ENCODE results near the gene MCHR1. TPM values are rescaled to one million over a fixed set of nuclear protein-coding genes. Genes with fewer than 3 reads are reported as not detected.

The MCHR1 gene
- polyA plus RNA-seq, 1 donor from 2014 or later: 2.6 TPM

- TF ChIP-seq CTCF (IDR thresholded peaks at IDR 0.05; ENCODE audit: poor library complexity, severe bottlenecking) (no peak), TAF1 (IDR thresholded peaks at IDR 0.05; ENCODE audit: low read depth) (no peak)
Measured at GRCh38 chr22:40631925-40632324, 47.4 kb upstream of the MCHR1 start (continued).

GRCh38 chr22:40633036-40633435 lies 46.2 kb upstream of the MCHR1 start:
- Histone ChIP-seq H3K9ac (ENCODE audit: low read length) (no peak overlapping the region), H3K36me3 (ENCODE audit: insufficient read depth, low read length) (no peaks in the 10 kb centered on the region)

GRCh38 chr22:40634119-40634903 lies 45.0 kb upstream of the MCHR1 start:
- TF ChIP-seq SMC3 (conservative IDR thresholded peaks at IDR 0.05; ENCODE audit: poor library complexity) (no peak), CTCF (IDR thresholded peaks at IDR 0.05; ENCODE audit: poor library complexity, severe bottlenecking) (no peak), MXI1 (conservative IDR thresholded peaks at IDR 0.05; ENCODE audit: poor library complexity, severe bottlenecking) (no peak), POLR2AphosphoS5 (IDR thresholded peaks at IDR 0.05) (no peak), RAD21 (conservative IDR thresholded peaks at IDR 0.05) (no peak), EP300 (conservative IDR thresholded peaks at IDR 0.05; ENCODE audit: poor library complexity, severe bottlenecking) (no peak)

More at GRCh38 chr22:40633036-40633435, 46.2 kb upstream of the MCHR1 start:
- Histone ChIP-seq H3K79me2 (replicated peaks; ENCODE audit: insufficient read depth, low read length) (peaks cover 72% of the 10 kb centered on the region), H3F3A (ENCODE audit: insufficient read depth, low read length, poor library complexity, severe bottlenecking) (no peaks in the 10 kb centered on the region), H3K4me3 (ENCODE audit: low read length) (no peak overlapping the region), H3K27me3 (ENCODE audit: insufficient read depth, low read depth, low read length) (no peaks in the 10 kb centered on the region), H3K27ac (ENCODE audit: low read length) (no peak overlapping the region), H3K9me2 (ENCODE audit: insufficient read depth, low read length) (no peaks in the 10 kb centered on the region), H3K4me2 (ENCODE audit: low read length) (no peak overlapping the region), H3K9me3 (ENCODE audit: low read length) (no peaks in the 10 kb centered on the region), H2AFZ (ENCODE audit: low read depth, low read length) (no peak overlapping the region), H4K20me1 (ENCODE audit: insufficient read depth) (no peaks in the 10 kb centered on the region)
- TF ChIP-seq SMC3 (conservative IDR thresholded peaks at IDR 0.05; ENCODE audit: poor library complexity): no peak
- no peak for TF ChIP-seq EZH2 (IDR thresholded peaks at IDR 0.05; ENCODE audit: borderline replicate concordance, insufficient read depth, low read length, poor library complexity, severe bottlenecking)

More at GRCh38 chr22:40634119-40634903, 45.0 kb upstream of the MCHR1 start:
- Histone ChIP-seq H3K9ac (ENCODE audit: low read length) (no peak overlapping the region), H2AFZ (ENCODE audit: low read depth, low read length) (no peak overlapping the region), H4K20me1 (ENCODE audit: insufficient read depth) (no peaks in the 10 kb centered on the region), H3K27me3 (ENCODE audit: insufficient read depth, low read depth, low read length) (no peaks in the 10 kb centered on the region), H3K9me2 (ENCODE audit: insufficient read depth, low read length) (no peaks in the 10 kb centered on the region), H3K4me3 (ENCODE audit: low read length) (peak overlapping the region; percentile 78), H3K36me3 (ENCODE audit: insufficient read depth, low read length) (no peaks in the 10 kb centered on the region), H3F3A (ENCODE audit: insufficient read depth, low read length, poor library complexity, severe bottlenecking) (no peaks in the 10 kb centered on the region), H3K79me2 (replicated peaks; ENCODE audit: insufficient read depth, low read length) (peaks cover 62% of the 10 kb centered on the region), H3K4me2 (ENCODE audit: low read length) (peak overlapping the region; percentile 83), H3K27ac (ENCODE audit: low read length) (no peak overlapping the region), H3K9me3 (ENCODE audit: low read length) (no peaks in the 10 kb centered on the region)

Measured in neural cell (in vitro differentiated cells).